K562 (cell line): Measurements from ENCODE around the gene TMEM135.

Experiments used
- CEBPB ChIP-seq: fragments of 450-650 bp; IDR thresholded peaks from 2 replicates; pipeline ENCODE4 v1.6.1; 2016; ENCODE audit warnings: missing genetic modification characterization, missing compliant biosample characterization
- EZH2 ChIP-seq: IDR thresholded peaks from 2 replicates; pipeline ENCODE4 v1.6.1; 2012; ENCODE audit warnings: low read depth, mild to moderate bottlenecking, inconsistent platforms, low read length, borderline replicate concordance
- HMG20B ChIP-seq: fragments of 250-450 bp; sonication (Bioruptor Pico); IDR thresholded peaks from 2 replicates; pipeline ENCODE4 v1.5.0; 2021; ENCODE audit warnings: mild to moderate bottlenecking
- POLR2AphosphoS5 ChIP-seq: IDR thresholded peaks from 2 replicates; pipeline ENCODE4 v1.6.1; 2011; ENCODE audit warnings: mild to moderate bottlenecking, low read depth, low read length, moderate library complexity; ENCODE audit not compliant: control insufficient read depth, insufficient read depth
- SIX5 ChIP-seq, 2 experiments: IDR thresholded peaks; 2 replicates each; pipeline ENCODE4 v1.6.1; 2011; ENCODE audit warnings: low read length in 2 of 2, borderline replicate concordance in 1 of 2, low read depth in 1 of 2, mild to moderate bottlenecking in 1 of 2, moderate library complexity in 1 of 2; ENCODE audit not compliant: insufficient read depth in 1 of 2
- SMC3 ChIP-seq: conservative IDR thresholded peaks from 2 replicates; pipeline ENCODE4 v1.6.1; 2011; ENCODE audit warnings: low read depth, low read length, improper control_type of control experiment; ENCODE audit not compliant: insufficient read depth
- TF ChIP-seq, protein P1 (sequence below), 2 experiments: fragments of 200-800 bp in 1 of 2; sonication (Bioruptor generic) in 1 of 2; sonication (generic) in 1 of 2; formaldehyde crosslinking in 1 of 2; IDR thresholded peaks in 1 of 2; conservative IDR thresholded peaks in 1 of 2; 2 replicates each; pipeline versions ENCODE4 v1.5.0 to v1.6.1; 2016 to 2020; ENCODE audit warnings: missing compliant biosample characterization in 1 of 2, missing genetic modification characterization in 1 of 2, missing genetic modification reagents in 1 of 2
- TF ChIP-seq, protein P2 (sequence below): fragments of 150-350 bp; IDR thresholded peaks from 2 replicates; pipeline ENCODE4 v1.6.1; 2014; ENCODE audit warnings: low read depth, mild to moderate bottlenecking, low read length, borderline replicate concordance
- TF ChIP-seq, protein P3 (sequence below): sonication (generic); formaldehyde crosslinking; IDR thresholded peaks from 2 replicates; pipeline ENCODE4 v1.8.1; 2023; ENCODE audit warnings: mild to moderate bottlenecking, missing genetic modification reagents

DNA sequence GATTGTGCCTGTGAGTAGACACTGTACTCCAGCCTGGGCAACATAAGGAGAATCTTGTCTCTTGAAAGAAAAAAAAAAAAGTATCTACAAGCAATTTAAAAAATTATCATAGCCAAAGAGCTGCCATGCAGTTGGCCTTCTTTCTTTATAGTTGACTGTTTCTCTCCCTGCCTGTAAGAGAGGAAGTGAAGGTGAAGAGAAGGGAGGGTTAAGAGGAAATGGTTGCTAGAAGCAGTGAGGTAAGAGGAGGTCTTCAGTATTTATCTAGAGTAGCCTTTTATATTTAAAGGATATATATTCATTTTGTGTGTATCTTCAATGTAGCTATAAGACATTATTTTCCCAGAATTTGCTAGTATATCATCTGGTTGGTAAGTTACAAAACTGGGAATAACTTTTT, 217.9 kb downstream of the TMEM135 start:
- TF ChIP-seq CEBPB (tag) (no peak), POLR2AphosphoS5 (no peak), SMC3 (no peak), EZH2 (no peak), HMG20B (CRISPR knock-in tag) (no peak), SIX5 (IDR thresholded peaks at IDR 0.05; ENCODE audit: borderline replicate concordance in 1 of 2, insufficient read depth in 1 of 2, low read depth in 1 of 2, low read length in 2 of 2) (no peak)
- TF ChIP-seq, protein P1, sequence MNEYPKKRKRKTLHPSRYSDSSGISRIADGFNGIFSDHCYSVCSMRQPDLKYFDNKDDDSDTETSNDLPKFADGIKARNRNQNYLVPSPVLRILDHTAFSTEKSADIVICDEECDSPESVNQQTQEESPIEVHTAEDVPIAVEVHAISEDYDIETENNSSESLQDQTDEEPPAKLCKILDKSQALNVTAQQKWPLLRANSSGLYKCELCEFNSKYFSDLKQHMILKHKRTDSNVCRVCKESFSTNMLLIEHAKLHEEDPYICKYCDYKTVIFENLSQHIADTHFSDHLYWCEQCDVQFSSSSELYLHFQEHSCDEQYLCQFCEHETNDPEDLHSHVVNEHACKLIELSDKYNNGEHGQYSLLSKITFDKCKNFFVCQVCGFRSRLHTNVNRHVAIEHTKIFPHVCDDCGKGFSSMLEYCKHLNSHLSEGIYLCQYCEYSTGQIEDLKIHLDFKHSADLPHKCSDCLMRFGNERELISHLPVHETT (CRISPR knock-in tag; conservative IDR thresholded peaks at IDR 0.05 in 1 of 2, IDR thresholded peaks at IDR 0.05 in 1 of 2) = no peak
- TF ChIP-seq, protein P2, sequence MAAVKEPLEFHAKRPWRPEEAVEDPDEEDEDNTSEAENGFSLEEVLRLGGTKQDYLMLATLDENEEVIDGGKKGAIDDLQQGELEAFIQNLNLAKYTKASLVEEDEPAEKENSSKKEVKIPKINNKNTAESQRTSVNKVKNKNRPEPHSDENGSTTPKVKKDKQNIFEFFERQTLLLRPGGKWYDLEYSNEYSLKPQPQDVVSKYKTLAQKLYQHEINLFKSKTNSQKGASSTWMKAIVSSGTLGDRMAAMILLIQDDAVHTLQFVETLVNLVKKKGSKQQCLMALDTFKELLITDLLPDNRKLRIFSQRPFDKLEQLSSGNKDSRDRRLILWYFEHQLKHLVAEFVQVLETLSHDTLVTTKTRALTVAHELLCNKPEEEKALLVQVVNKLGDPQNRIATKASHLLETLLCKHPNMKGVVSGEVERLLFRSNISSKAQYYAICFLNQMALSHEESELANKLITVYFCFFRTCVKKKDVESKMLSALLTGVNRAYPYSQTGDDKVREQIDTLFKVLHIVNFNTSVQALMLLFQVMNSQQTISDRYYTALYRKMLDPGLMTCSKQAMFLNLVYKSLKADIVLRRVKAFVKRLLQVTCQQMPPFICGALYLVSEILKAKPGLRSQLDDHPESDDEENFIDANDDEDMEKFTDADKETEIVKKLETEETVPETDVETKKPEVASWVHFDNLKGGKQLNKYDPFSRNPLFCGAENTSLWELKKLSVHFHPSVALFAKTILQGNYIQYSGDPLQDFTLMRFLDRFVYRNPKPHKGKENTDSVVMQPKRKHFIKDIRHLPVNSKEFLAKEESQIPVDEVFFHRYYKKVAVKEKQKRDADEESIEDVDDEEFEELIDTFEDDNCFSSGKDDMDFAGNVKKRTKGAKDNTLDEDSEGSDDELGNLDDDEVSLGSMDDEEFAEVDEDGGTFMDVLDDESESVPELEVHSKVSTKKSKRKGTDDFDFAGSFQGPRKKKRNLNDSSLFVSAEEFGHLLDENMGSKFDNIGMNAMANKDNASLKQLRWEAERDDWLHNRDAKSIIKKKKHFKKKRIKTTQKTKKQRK = no peak
- TF ChIP-seq, protein P3, sequence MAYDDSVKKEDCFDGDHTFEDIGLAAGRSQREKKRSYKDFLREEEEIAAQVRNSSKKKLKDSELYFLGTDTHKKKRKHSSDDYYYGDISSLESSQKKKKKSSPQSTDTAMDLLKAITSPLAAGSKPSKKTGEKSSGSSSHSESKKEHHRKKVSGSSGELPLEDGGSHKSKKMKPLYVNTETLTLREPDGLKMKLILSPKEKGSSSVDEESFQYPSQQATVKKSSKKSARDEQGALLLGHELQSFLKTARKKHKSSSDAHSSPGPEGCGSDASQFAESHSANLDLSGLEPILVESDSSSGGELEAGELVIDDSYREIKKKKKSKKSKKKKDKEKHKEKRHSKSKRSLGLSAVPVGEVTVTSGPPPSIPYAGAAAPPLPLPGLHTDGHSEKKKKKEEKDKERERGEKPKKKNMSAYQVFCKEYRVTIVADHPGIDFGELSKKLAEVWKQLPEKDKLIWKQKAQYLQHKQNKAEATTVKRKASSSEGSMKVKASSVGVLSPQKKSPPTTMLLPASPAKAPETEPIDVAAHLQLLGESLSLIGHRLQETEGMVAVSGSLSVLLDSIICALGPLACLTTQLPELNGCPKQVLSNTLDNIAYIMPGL (CRISPR knock-in tag) = no peak
